Pons (tissue), 1 donor: ENCODE measurements around the gene INF2.
"Not testable (repeated sequence)": the region's sequence is repeated elsewhere in the genome, so short reads cannot be mapped to it uniquely, and the experiment has no call there.

Source experiments
- DNase-seq: peaks from one replicate; pipeline ENCODE4 v3.0.0-alpha.2; 2016; ENCODE audit warnings: low spot score

Gene INF2

DNA sequence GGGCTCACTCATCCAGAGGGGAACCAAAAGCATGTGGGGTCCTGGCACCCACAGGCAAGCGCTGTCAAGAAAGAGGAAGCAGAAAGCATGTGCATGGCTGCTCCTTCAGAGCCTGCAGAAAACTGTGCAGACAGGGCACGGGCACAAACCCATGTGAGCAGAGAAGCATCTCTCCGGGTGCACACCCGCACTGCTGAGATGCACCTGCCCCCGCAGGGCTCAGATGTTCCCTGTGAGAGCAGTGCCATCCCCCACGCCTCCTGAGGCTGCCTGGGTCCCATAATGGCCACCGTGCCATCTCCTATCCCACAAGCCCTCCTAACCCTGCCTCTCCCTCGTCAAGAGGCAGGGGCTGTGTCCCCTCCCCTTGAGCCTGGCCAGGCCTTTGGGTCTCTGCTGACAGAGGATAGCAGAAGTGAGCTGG, 32.3 kb upstream of the INF2 start:
- peak; percentile 71 for DNase-seq

DNA sequence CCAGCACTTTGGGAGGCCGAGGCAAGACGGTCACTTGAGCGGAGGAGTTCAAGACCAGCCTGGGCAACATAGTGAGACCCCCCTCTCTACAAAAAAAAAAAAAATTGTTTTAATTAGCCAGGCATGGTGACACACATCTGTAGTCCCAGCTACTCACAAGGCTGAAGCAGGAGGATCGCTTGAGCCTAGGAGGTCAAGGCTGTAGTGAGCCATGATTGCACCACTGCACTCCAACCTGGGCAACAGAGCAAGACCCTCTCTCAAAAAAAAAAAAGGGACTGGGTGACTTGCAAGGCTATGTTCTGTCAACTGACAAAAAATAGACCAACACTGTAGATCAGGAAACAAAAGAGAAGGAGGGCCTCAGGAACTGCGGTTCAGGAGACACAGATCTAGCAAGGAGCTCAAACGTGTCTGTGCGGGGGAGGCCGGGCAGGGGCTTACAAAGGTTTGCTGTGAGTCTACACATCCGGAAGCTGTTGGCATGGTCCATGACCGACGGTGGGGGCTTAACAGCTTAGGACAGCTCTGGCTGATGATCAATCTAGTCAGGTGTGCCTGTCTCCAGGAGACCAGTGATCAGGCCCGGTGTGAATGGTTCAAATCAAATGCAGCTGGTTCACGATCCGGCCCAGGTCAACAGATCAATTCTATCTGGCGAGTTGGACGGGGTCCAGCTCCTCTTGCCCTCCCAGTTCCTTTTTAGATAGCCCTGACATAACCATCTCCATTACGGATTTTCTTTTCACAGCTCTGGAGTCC, 31.7 kb upstream of the INF2 start:
- no peak for DNase-seq

DNA sequence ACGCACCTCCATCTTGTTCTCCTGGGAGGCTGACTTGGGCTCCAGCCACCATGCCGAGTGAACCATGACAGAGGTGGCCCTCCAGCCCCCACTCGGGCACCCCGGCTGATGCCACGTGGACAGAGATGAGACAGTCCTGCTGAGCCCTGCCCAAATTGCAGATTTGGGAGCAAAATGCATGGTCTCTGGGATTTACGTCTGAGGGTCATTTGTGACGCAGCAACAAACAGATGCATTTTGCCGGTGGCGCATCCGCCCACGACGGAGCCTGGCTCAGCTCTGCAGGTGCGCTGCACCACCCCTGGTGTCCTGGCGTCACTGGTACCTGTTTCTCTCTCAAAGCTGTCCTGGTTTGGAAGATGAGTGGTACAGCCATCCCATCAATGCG, 31.1 kb upstream of the INF2 start:
- no peak for DNase-seq

DNA sequence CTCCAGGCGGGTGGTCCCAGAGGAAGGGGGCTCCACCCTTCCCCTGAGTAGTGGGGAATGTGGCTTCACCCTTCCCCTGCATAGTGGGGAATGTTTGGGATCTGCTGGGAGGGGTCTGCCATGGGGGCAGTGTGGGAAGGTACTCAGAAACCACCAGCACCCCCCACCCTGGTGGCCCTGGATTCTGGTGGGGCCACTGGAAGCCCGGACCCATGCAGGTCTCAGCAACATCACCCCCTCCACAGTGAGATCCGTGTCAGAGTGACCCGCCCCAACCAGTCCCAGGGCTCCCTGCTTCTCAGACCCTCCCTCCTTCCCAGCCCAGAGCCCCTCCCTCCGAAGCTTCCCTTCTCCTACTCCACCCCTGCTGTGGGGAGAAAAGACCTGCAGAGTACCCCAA, 30.3 kb upstream of the INF2 start:
- DNase-seq = no peak

DNA sequence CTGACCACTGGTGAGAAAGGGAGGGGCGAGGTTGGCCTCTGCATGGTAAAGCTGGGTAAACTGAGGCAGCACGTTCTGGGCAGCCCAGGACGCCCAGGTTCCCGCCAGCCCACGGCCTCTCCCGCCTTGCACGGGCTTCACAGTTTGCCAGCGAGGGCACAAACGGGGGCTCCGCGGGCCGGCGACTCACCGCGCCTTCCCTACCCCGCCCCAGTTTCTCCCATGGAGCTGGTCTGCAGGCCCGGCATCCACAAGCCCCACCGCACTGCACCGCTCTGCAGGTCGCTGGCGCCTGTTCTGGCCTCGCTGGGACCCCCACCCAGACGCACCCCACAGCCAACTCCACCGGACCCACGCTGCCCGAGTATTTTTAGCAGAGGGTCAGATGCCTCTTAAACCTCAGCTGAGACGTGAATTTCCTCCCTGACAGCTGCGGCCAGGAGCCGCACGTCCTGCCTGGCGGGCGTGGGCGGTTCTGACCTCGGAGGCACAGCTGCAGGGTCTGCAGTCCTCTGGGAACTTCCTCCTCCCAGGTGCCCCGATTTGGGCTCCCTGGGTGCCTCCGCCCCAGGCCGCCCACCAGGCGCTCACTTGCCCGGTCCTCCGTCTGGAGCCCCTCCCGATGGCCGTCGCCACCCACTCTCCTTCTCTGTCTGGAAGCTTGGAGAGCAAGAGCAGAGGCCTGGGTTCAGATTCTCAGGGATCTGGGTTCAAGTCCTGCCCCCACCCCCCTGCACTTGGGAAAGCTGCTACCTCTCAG, 29.5 kb upstream of the INF2 start:
- no peak for DNase-seq

DNA sequence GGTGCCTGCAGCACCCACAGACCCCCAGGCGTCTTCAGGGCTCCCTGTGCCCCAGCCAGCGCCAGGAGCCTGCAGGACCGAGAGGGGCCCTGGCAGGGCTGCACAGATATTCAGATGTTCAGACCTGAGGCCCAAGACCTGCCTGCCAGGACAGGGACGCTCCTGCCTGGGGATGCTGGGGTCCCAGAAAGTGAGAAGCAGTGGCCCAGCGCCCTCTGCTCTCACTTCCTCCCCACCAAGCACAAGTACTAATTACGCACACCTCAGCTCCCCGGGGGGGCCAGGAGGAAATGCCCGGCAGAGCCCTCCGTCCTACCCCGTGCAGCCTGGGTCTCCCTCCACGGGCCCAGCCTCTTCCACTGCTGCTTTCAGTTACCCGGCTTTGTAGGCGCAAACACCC, 28.8 kb upstream of the INF2 start:
- no peak for DNase-seq

DNA sequence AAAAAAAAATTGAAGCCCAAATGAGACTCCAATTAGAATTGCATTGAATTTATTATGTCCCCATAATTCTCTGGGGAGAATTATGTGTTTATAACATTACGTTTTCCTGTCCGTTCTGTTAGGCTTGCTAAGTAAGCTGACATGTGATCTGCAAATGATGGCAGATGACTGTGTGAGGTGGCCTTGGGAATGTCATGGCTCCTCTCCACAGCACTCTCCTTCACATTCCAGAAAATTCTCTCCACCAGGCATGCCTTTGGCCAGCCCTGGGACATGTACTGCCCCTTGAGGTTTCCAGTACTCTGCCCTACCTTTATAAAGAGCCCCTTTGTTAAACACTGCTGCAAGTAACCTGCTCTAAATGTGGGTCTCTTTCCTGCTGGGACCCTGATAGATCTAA, 28.3 kb upstream of the INF2 start:
- no peak for DNase-seq

DNA sequence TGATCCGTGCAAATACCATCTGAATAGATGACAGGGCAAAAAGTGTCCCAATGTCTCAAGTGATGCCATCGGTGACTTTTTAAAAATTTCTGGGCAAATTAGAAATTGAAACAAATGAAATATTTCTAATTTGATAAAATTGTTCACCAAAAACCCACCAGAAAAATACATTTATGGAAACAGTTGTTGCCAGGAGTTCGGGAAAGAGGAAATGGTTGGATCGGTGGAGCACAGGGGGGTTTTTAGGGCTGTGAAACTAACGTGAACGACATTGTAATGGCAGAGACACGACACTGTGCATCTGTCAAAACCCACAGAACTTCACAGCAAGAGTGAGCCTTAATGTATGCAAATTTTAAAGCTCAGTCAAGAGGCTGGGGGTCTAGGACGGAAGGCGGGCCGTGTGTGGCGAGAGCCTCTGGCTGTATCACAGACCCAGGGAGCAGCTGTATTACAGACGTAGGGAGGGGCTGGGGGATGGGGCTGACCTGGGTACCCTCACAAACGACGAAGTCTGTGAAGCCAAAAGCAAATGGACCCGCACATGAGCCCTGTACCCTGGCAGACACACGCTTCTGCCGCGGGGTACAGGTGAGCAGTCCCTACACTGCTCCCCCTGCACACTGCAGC, 27.8 kb upstream of the INF2 start:
- not testable (repeated sequence) for DNase-seq

DNA sequence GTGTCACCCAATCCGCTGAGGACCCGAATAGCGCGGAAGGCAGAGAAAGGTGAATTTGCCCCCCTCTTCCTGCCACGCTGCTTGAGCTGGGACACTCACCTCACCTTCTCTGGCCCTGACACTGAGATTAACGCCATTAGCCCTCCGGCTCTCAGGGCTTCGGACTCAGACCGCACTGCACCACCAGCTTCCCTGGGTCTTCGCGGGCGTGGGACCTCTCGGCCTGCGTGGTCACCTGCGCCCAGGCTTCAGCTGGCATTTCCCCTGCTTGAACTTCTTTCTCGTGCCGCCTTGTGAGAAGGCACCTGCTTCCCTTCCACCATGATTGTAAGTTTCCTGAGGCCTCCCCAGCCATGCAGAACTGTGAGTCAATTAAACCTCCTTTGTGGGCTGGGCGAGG, 26.9 kb upstream of the INF2 start:
- DNase-seq = not testable (repeated sequence)

DNA sequence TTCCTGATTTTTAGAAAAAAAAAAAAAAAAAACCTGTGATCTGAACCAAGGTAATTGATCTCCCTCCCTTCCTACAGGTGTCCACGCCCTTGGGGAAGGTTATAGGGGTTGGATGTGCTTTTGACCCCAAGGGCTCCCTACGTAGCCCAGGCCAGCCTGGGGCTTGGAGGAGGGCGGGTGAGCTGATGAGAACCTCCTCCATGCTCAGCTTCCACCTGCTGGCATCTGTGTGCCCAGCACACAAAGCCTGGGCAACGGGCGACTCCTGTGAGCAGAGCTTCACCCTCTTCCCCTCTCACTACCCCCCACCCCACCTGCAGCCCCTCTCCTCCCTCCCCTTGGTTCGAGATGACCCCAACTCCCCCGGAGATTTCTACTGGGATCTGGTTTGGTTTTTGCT, 25.3 kb upstream of the INF2 start:
- no peak for DNase-seq

DNA sequence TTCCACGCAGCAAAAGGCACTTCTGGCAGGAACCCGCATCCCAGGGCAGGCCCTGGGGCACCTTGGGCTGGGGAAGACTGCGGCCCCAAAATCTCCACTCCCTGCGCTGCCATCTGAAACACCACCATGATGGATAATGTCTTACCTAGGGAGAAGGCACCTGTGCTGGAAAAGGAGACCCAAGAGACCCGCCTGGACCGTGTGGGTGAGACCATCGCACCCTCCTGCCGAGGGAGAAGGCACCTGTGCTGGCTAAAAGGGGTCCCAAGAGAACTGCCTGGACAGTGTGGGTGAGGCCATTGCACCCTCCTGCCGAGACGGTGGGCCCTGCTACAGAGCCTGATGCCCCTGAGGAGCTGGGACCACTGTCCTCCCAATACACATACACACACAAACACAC, 24.8 kb upstream of the INF2 start:
- DNase-seq = no peak

DNA sequence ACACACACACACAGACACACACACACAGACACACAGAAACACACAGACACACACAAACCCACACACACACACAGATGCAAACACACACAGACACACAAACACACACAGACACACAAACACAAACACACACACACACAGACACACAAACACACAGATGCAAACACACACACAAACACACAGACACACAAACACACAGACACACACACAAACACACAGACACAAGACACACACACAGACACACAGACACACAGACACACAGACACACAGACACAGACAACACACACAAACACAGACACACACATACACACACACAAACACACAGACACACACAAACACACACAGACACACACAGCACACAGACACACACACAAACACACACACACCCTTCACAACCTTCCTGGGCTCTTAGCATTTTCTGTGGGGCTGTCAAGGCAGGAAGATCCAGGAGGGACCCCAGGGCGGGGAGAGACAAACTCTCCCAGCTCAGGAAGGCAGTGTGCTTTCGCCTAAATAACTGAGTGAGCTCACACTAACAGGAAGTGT, 24.2 kb upstream of the INF2 start:
- no peak for DNase-seq

DNA sequence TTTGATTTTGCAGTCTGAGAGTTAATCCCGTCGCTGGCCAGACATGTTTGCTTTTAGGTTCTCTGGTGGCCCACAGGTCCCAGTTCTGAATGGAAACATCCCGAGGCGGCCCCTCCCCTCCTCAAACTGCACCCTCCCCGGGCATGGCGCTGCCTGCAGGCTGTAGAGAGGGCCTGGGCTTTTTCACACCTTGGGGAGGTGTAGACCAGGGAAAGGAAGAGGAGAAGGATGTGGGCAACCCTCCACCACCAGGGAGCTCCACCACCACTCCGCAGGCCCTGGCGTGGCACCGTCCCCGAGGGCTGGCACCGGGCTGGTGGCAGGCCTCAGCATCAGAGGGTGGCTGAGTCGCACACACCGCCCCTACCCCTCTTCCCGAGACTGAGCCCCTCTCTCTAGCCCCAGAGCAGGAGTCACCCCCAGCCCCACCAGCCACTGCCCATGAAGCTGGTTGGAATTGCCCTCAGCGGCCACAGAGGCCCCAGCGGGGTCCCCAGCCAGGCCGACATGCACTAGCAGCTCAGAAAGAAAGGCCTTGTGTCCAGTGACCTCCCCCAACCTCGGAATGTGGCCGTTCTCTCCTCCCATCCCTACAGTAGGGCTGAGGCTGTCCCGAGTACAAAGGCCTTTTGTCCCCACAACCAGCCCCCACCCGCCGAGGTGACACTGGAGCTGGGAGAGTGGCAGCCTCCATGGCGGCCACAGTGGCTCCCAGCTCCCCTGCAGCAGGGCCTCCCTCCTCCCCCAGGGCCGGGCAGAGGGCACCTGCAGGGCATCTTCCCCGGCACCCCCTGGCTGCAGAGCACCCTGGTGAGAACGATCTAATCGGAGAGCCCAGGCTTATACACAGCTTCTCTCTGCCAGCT, 23.5 kb upstream of the INF2 start:
- DNase-seq = peak; percentile 97

DNA sequence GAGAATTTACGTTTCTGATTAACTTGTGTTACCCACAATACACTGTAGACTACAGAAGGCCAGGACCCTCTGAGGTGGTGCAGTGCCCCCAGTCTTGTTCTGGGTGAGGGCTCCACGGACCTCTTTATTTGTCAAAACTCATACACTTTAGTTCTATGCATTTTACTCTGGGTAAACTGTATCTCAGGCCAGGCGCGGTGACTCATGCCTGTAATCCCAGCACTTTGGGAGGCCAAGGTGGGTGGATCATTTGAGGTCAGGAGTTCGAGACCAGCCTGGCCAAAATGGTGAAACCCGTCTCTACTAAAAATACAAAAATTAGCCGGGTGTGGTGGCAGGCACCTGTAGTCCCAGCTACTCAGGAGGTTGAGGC, 22.9 kb upstream of the INF2 start:
- DNase-seq = not testable (repeated sequence)

DNA sequence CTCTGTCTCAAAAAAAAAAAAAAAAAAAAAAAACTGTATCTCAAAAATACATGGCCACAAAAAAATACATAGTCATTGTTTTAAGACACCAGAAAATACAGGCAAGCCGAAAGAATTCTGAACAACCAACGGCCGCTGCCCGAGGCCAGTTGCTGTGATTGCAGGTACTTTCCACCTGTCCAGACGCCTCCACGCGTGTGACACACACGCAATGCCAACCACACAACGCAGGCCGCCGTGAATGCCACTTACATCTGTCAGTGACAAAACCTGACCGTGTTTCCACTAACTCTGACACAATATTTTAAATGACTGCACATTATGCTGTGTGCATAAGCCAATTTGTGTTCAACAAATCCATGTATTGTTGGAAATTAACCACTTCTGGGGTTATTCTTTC, 22.4 kb upstream of the INF2 start:
- DNase-seq = no peak

DNA sequence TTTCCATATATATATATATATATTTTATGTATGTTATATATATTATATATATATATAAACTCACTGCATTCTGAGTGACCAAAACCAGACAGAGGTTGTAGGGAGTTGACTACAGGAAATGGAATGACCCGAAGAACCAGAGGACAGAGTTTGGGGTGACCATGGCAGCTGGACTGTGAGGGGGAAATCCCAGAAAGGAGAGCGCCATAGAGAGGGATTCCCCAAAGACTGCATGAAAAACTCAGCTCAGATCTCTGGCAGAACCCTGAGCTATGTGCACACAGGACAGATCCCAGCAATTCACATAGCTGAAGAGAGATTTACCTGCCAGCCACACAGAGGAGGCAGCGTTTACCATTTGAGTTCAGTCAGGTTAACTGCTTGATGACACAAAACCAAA, 19.7 kb upstream of the INF2 start:
- no peak for DNase-seq

DNA sequence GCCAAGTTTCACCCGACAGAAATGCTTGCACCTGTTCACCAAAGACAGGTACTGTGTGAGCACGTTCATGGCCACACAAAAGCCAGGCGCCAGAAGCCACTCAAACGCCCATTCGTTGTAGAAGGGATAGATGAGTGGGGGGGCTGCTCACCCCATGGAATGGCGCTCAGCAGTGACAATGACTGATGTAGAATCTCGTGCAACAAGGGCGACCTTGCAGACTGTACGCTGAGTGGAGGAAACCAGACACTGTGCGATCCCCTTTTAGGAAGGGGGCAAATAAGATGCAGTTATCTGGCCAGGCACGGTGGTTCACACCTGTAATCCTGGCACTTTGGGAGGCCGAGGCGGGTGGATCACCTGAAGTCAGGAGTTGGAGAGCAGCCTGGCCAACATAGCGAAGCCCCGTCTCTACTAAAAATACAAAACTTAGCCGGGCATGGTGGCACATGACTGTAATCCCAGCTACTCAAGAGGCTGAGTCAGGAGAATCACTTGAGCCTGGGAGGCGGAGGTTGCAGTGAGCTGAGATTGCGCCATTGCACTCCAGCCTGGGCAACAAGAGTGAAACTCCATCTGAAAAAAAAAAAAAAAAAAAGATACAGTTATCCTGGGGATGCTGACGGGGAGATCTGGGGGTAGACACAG, 18.0 kb upstream of the INF2 start:
- DNase-seq = not testable (repeated sequence)

DNA sequence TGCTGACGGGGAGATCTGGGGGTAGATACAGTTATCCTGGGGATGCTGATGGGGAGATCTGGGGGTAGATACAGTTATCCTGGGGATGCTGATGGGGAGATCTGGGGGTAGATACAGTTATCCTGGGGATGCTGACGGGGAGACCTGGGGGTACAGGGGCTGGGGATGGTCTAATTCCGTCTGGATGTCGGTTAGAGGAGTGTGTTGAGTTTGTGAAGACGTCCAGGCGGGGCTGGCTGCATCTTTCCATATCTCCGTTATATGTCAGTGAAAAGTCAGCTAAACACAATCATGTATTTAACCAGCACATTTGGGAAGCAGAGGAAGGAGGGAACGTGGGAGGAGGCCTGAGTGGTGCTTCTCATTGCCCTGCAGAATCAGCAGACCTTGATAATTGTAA, 17.3 kb upstream of the INF2 start:
- not testable (repeated sequence) for DNase-seq

DNA sequence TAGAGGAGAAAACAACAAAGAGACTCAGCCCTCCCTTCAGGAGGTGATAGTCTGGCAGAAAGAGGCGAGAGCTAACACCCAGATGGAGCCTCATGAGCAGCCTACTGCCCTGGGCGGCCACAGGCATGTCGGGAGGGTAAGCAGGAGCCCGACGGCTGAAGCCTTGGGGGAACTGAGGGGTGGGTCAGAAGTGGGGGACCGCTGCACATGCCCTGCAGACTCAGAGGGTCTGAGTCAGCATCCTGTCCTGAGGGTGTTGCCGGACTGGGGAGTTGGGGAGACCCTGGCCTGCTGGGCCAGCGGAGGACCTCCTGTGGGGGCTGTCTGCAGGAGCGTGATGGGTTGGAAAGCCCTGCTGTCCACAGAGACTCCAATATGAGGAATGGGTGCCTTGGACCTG, 15.9 kb upstream of the INF2 start:
- DNase-seq = no peak

DNA sequence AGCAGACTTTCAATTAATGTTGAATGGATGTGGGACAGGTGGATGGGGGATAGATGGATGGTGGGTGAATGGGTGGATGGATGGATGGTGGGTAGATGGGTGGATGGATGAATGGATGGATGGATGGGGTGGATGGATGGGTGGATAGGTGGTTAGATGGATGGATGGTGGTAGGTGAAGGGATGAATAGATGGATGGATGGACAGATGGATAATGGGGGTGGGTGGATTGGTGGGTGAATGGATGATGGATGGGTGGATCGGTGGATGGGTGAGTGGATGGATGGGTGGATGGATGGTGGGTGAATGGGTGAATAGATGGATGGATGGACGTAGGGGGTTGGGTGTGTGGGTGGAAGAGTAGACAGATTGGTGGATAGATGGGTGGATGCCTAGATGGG, 14.0 kb upstream of the INF2 start:
- DNase-seq = no peak

DNA sequence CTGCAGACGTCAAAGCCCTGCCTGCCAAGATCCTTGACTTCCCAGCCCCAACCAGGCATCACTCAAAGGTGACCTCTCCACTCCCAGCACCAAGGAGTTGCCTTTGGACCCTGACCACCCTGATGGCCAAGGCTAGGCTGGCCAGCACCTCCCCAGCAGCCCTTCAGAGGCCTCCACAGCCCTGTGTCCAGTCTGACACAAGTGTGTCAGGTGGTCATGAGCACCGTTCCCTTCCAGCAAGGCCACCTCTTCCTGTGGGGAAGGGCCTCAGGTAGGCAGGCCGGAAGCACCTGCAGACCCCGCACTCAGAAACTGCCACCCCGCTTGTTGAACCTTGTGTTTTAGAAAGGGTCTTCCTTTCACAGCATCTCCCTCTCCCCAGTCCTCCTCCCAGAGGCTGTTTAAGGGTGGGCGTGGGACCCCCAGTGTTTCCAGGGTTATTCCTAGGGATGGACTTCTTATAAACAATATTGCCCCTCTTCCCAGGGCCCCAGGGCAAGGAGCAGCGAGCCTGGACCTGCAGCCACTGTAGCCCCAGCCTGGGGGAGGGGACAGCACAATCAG, 13.2 kb upstream of the INF2 start:
- DNase-seq = no peak
